ENCODE measurements around the gene SSPN.

- TF ChIP-seq CTCF (conservative IDR thresholded peaks at IDR 0.05; ENCODE audit: low read depth in 2 of 2) (no peak), REST (IDR thresholded peaks at IDR 0.05; ENCODE audit: unreplicated experiment) (no peak), POLR2AphosphoS5 (IDR thresholded peaks at IDR 0.05; ENCODE audit: low read depth) (no peak), EZH2 (IDR thresholded peaks at IDR 0.05; ENCODE audit: low read depth, unreplicated experiment) (no peak), EZH2phosphoT487 (IDR thresholded peaks at IDR 0.05; ENCODE audit: unreplicated experiment) (no peak)
- TF ChIP-seq, protein P1, sequence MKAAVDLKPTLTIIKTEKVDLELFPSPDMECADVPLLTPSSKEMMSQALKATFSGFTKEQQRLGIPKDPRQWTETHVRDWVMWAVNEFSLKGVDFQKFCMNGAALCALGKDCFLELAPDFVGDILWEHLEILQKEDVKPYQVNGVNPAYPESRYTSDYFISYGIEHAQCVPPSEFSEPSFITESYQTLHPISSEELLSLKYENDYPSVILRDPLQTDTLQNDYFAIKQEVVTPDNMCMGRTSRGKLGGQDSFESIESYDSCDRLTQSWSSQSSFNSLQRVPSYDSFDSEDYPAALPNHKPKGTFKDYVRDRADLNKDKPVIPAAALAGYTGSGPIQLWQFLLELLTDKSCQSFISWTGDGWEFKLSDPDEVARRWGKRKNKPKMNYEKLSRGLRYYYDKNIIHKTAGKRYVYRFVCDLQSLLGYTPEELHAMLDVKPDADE (IDR thresholded peaks at IDR 0.05), result no peak
These were observed 95.2 kb downstream of the SSPN start for GRCh38 chr12:26290565-26290964.
